WTC11 (cell line): Measurements from ENCODE around the gene BEST4. TPM values are rescaled to one million over a fixed set of nuclear protein-coding genes. Genes with fewer than 3 reads are reported as not detected.

Experiments used
- ATF1 ChIP-seq: sonication (generic); formaldehyde crosslinking; IDR thresholded peaks from 2 replicates; pipeline ENCODE4 v1.8.1; 2023; ENCODE audit warnings: mild to moderate bottlenecking, moderate library complexity, missing genetic modification reagents
- CBFB ChIP-seq: sonication (generic); formaldehyde crosslinking; IDR thresholded peaks from 2 replicates; pipeline ENCODE4 v1.8.1; 2022; ENCODE audit warnings: mild to moderate bottlenecking, low read depth, missing genetic modification reagents
- CREB1 ChIP-seq: sonication (generic); formaldehyde crosslinking; IDR thresholded peaks from 2 replicates; pipeline ENCODE4 v1.8.0; 2023; ENCODE audit warnings: mild to moderate bottlenecking, missing genetic modification reagents
- E2F4 ChIP-seq: sonication (generic); formaldehyde crosslinking; IDR thresholded peaks from 2 replicates; pipeline ENCODE4 v1.8.1; 2022; ENCODE audit warnings: low read depth, mild to moderate bottlenecking, moderate library complexity, missing genetic modification reagents, borderline replicate concordance
- ETV6 ChIP-seq: sonication (generic); formaldehyde crosslinking; IDR thresholded peaks from 2 replicates; pipeline ENCODE4 v1.8.1; 2022; ENCODE audit warnings: mild to moderate bottlenecking, missing genetic modification reagents
- FOXK1 ChIP-seq: sonication (generic); formaldehyde crosslinking; IDR thresholded peaks from 2 replicates; pipeline ENCODE4 v1.8.0; 2022; ENCODE audit warnings: mild to moderate bottlenecking, moderate library complexity, missing genetic modification reagents
- FOXP1 ChIP-seq: sonication (generic); formaldehyde crosslinking; IDR thresholded peaks from 2 replicates; pipeline ENCODE4 v1.8.0; 2022; ENCODE audit warnings: missing genetic modification reagents, mild to moderate bottlenecking, moderate library complexity, borderline replicate concordance
- FOXP4 ChIP-seq: sonication (generic); formaldehyde crosslinking; IDR thresholded peaks from 2 replicates; pipeline ENCODE4 v1.8.0; 2022; ENCODE audit warnings: mild to moderate bottlenecking, missing genetic modification reagents
- JAZF1 ChIP-seq: fragments of 250-450 bp; sonication (Bioruptor Pico); IDR thresholded peaks from 2 replicates; pipeline ENCODE4 v1.9.0; 2021; ENCODE audit warnings: moderate library complexity, mild to moderate bottlenecking, inconsistent platforms
- MXD4 ChIP-seq: fragments of 250-450 bp; sonication (Bioruptor Pico); IDR thresholded peaks from 2 replicates; pipeline ENCODE4 v1.8.0; 2021; ENCODE audit warnings: mild to moderate bottlenecking, moderate library complexity, borderline replicate concordance
- MYBL2 ChIP-seq: sonication (generic); formaldehyde crosslinking; IDR thresholded peaks from 2 replicates; pipeline ENCODE4 v1.8.1; 2023; ENCODE audit warnings: mild to moderate bottlenecking, moderate library complexity, missing genetic modification reagents
- NFYB ChIP-seq: sonication (generic); formaldehyde crosslinking; conservative IDR thresholded peaks from 2 replicates; pipeline ENCODE4 v1.8.0; 2022; ENCODE audit warnings: low read depth, missing genetic modification reagents
- NR2C2 ChIP-seq: sonication (generic); formaldehyde crosslinking; IDR thresholded peaks from 2 replicates; pipeline ENCODE4 v1.8.0; 2022; ENCODE audit warnings: mild to moderate bottlenecking, missing genetic modification reagents
- NR3C1 ChIP-seq: sonication (generic); formaldehyde crosslinking; conservative IDR thresholded peaks from 2 replicates; pipeline ENCODE4 v1.8.1; 2023; ENCODE audit warnings: low read depth, mild to moderate bottlenecking, missing genetic modification reagents
- RORB ChIP-seq: fragments of 250-450 bp; sonication (Bioruptor Pico); IDR thresholded peaks from 2 replicates; pipeline ENCODE4 v1.9.0; 2021; ENCODE audit warnings: mild to moderate bottlenecking
- SP1 ChIP-seq: sonication (generic); formaldehyde crosslinking; conservative IDR thresholded peaks from 2 replicates; pipeline ENCODE4 v1.8.1; 2022; ENCODE audit warnings: missing genetic modification reagents
- STAT6 ChIP-seq: sonication (generic); formaldehyde crosslinking; conservative IDR thresholded peaks from 2 replicates; pipeline ENCODE4 v1.8.1; 2023; ENCODE audit warnings: mild to moderate bottlenecking, low read depth, missing genetic modification reagents, moderate library complexity
- TEAD1 ChIP-seq: sonication (generic); formaldehyde crosslinking; IDR thresholded peaks from 2 replicates; pipeline ENCODE4 v1.8.0; 2022; ENCODE audit warnings: mild to moderate bottlenecking, missing genetic modification reagents
- TP53 ChIP-seq: sonication (generic); formaldehyde crosslinking; IDR thresholded peaks from 2 replicates; pipeline ENCODE4 v1.8.1; 2023; ENCODE audit warnings: mild to moderate bottlenecking, missing genetic modification reagents
- ZBTB21 ChIP-seq: sonication (generic); formaldehyde crosslinking; IDR thresholded peaks from 2 replicates; pipeline ENCODE4 v1.8.1; 2023; ENCODE audit warnings: mild to moderate bottlenecking, missing genetic modification reagents, borderline replicate concordance
- ZNF121 ChIP-seq: sonication (generic); formaldehyde crosslinking; IDR thresholded peaks from 2 replicates; pipeline ENCODE4 v1.8.0; 2023; ENCODE audit warnings: missing genetic modification reagents
- ZNF396 ChIP-seq: fragments of 250-450 bp; sonication (Bioruptor Pico); IDR thresholded peaks from 2 replicates; pipeline ENCODE4 v1.8.0; 2021; ENCODE audit warnings: mild to moderate bottlenecking, moderate library complexity, borderline replicate concordance
- ZNF512 ChIP-seq: sonication (generic); formaldehyde crosslinking; IDR thresholded peaks from 2 replicates; pipeline ENCODE4 v1.8.1; 2022; ENCODE audit warnings: missing genetic modification reagents, borderline replicate concordance
- ZNF671 ChIP-seq: fragments of 250-450 bp; sonication (Bioruptor Pico); IDR thresholded peaks from 2 replicates; pipeline ENCODE4 v1.8.0; 2021; ENCODE audit warnings: mild to moderate bottlenecking
- total RNA-seq: library from RNA; stranded (reverse); gene quantifications from 3 replicates; pipeline ENCODE4 v1.2.3, GENCODE V29; 2021
- TF ChIP-seq, protein P1 (sequence below): sonication (generic); formaldehyde crosslinking; IDR thresholded peaks from 2 replicates; pipeline ENCODE4 v1.8.0; 2022; ENCODE audit warnings: mild to moderate bottlenecking, missing genetic modification reagents
- TF ChIP-seq, protein P2 (sequence below): sonication (generic); formaldehyde crosslinking; IDR thresholded peaks from 2 replicates; pipeline ENCODE4 v1.8.0; 2023; ENCODE audit warnings: mild to moderate bottlenecking, missing genetic modification reagents
- TF ChIP-seq, protein P3 (sequence below): fragments of 250-450 bp; sonication (Bioruptor Pico); IDR thresholded peaks from 2 replicates; pipeline ENCODE4 v1.9.0; 2021; ENCODE audit warnings: mild to moderate bottlenecking

The BEST4 gene
- total RNA-seq, 1 experiment from 2014 or later: 1.6 TPM

DNA sequence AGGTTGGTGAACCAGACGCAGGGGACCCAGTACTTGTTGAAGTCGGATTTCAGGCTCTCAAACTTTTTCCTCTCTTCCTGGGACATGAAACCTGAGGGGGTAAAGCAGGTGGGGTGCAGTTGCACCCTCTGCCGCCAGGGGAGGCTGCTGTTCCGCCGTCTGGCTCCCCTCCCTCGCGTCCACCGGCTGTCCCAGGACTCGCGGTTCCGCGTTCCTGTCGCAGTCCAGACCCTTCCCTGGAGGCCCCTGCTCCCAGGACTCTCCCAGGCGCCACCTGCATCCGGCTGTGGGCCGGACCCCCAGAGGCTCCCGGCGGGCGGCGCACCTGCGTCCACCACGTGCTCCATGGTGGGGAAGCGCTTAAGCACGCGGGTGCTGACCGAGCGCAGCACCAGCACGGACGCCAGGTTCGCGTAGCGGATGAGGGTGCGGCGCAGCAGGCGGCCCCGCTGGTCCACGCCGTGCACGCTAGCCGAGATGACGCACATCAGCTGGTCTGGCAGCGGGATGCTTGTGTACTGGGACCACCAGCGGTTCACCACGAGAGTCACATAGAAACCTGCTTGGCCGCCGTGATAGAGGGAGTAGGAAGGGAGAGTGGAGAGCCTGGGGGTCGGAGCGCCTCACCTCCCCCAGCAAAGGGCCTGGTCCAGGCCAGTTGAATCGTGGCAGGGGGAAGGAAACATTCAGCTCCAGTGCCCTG, 1.7 kb downstream of the BEST4 start (continued):
- no peak for TF ChIP-seq ZNF512
- peak; percentile 40; the same call in 1 of the 2 replicates for TF ChIP-seq SP1 (CRISPR knock-in tag)
- TF ChIP-seq ZNF121: 0 out of 2 replicates have a peak, but pooled peaks have one; percentile 24
- peak; percentile 95 for TF ChIP-seq ETV6
- no peak for TF ChIP-seq CREB1
- peak; percentile 77; the same call in 1 of the 2 replicates for TF ChIP-seq FOXP4 (CRISPR knock-in tag)
- TF ChIP-seq MYBL2 (CRISPR knock-in tag): peak; percentile 18; the same call in 1 of the 2 replicates
- TF ChIP-seq E2F4 (CRISPR knock-in tag): no peak; the same call in 1 of the 2 replicates
- peak; percentile 79 for TF ChIP-seq FOXK1 (CRISPR knock-in tag)
- no peak for TF ChIP-seq MXD4
- no peak for TF ChIP-seq RORB (CRISPR knock-in tag)
- no peak for TF ChIP-seq TEAD1 (CRISPR knock-in tag)
- TF ChIP-seq ZNF671 (CRISPR knock-in tag): no peak
- 0 out of 2 replicates have a peak, but pooled peaks have one; percentile 57 for TF ChIP-seq STAT6
- TF ChIP-seq TP53 (CRISPR knock-in tag): 0 out of 2 replicates have a peak, but pooled peaks have one; percentile 42
- TF ChIP-seq NFYB (CRISPR knock-in tag): no peak; the same call in 1 of the 2 replicates
- peak; percentile 58; the same call in 1 of the 2 replicates for TF ChIP-seq ZBTB21 (CRISPR knock-in tag)
- TF ChIP-seq, protein P1, sequence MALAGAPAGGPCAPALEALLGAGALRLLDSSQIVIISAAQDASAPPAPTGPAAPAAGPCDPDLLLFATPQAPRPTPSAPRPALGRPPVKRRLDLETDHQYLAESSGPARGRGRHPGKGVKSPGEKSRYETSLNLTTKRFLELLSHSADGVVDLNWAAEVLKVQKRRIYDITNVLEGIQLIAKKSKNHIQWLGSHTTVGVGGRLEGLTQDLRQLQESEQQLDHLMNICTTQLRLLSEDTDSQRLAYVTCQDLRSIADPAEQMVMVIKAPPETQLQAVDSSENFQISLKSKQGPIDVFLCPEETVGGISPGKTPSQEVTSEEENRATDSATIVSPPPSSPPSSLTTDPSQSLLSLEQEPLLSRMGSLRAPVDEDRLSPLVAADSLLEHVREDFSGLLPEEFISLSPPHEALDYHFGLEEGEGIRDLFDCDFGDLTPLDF (CRISPR knock-in tag): peak; percentile 48; the same call in 1 of the 2 replicates
- peak; percentile 89 for TF ChIP-seq FOXP1
- no peak for TF ChIP-seq NR3C1
- TF ChIP-seq, protein P2, sequence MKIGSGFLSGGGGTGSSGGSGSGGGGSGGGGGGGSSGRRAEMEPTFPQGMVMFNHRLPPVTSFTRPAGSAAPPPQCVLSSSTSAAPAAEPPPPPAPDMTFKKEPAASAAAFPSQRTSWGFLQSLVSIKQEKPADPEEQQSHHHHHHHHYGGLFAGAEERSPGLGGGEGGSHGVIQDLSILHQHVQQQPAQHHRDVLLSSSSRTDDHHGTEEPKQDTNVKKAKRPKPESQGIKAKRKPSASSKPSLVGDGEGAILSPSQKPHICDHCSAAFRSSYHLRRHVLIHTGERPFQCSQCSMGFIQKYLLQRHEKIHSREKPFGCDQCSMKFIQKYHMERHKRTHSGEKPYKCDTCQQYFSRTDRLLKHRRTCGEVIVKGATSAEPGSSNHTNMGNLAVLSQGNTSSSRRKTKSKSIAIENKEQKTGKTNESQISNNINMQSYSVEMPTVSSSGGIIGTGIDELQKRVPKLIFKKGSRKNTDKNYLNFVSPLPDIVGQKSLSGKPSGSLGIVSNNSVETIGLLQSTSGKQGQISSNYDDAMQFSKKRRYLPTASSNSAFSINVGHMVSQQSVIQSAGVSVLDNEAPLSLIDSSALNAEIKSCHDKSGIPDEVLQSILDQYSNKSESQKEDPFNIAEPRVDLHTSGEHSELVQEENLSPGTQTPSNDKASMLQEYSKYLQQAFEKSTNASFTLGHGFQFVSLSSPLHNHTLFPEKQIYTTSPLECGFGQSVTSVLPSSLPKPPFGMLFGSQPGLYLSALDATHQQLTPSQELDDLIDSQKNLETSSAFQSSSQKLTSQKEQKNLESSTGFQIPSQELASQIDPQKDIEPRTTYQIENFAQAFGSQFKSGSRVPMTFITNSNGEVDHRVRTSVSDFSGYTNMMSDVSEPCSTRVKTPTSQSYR (CRISPR knock-in tag): 0 out of 2 replicates have a peak, but pooled peaks have one; percentile 30
- no peak for TF ChIP-seq NR2C2 (CRISPR knock-in tag)
- no peak for TF ChIP-seq CBFB (CRISPR knock-in tag)
- no peak for TF ChIP-seq ATF1 (CRISPR knock-in tag)
- TF ChIP-seq ZNF396: no peak
- TF ChIP-seq JAZF1: no peak
- TF ChIP-seq, protein P3, sequence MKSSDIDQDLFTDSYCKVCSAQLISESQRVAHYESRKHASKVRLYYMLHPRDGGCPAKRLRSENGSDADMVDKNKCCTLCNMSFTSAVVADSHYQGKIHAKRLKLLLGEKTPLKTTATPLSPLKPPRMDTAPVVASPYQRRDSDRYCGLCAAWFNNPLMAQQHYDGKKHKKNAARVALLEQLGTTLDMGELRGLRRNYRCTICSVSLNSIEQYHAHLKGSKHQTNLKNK (CRISPR knock-in tag): no peak
